Limb (tissue), 2 donors: Measurements from ENCODE around the gene ELOVL5.
"Not testable (repeated sequence)": the region's sequence is repeated elsewhere in the genome, so short reads cannot be mapped to it uniquely, and the experiment has no call there.

Source experiments
- DNase-seq, 2 donors: peaks; one replicate each; pipeline ENCODE4 v3.0.0-alpha.2; 2016; ENCODE audit errors: extremely low spot score in 2 of 2

The ELOVL5 gene

GRCh38 chr6:53359095-53359842, 10.5 kb upstream of the ELOVL5 start:
- DNase-seq: peak; percentile 95 to 97

DNA sequence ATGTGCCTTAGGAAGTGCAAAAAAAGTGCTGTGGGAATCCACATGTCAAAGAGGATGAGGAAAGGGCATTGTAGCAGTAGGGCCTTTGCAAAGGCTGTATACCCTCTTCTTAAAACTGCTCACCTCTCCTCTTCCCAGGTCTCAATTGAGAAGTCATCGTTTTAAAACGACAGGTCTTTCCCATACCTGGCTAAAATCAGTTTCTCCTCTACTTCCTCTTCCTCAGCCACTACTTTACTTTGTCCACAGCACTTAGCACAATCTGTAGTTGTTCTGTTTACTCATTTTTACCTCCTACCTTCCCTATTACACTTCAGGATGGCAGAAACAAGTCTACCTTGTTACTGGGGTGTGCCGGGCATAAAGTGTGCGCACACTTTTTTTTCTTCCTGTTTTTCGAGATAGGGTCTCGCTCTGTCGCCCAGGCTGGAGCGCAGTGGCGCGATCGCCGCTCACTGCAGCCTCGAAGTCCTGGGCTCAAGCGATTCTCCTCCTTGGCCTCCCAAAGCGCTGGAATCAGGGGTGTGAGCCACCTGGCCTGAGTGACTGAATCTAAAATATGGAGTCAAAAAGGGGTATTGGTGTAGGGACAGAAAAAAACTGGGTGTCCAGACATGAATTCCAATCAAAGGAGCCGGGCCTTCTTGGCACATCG, 9.8 kb upstream of the ELOVL5 start:
- no peak for DNase-seq

DNA sequence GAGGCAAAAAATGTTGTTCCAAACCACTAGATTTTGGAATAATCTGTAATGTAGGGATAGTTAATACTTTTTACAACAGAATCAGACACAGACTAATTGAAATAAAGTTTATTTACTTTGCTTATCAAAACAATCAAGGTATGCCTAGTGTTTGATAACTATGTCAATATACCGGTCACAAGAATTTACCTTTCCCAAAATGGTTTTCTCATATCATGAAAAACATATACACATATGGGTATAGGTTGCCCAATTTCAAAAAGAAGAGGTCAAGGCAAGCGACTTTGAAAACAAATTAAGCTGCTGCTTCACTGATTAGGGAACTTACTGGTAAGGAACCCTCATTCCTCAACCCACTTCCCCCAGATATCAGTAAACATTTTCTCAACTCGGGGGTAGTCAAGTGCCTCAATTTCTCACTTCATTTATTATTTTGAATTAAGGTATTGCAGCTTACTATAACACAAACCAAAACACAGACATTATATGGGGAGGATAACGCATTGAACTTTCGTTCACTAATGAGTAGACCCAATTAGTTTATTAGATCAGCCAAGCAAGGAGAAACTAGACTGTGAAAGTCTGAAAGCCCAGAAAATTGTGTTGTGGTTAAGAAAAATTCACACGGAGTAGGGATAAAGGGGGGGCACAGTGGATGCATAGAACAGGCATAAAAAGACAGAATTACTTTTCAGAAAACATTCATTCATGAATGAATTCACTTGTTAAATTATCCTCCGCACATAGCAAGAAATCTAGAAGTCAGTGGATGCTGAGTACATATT, 9.0 kb upstream of the ELOVL5 start:
- no peak for DNase-seq

- DNase-seq: no peak
These were observed 4.9 kb upstream of the ELOVL5 start for GRCh38 chr6:53353624-53354023.

- no peak for DNase-seq
These were observed 3.6 kb upstream of the ELOVL5 start for GRCh38 chr6:53352360-53352759.

DNA sequence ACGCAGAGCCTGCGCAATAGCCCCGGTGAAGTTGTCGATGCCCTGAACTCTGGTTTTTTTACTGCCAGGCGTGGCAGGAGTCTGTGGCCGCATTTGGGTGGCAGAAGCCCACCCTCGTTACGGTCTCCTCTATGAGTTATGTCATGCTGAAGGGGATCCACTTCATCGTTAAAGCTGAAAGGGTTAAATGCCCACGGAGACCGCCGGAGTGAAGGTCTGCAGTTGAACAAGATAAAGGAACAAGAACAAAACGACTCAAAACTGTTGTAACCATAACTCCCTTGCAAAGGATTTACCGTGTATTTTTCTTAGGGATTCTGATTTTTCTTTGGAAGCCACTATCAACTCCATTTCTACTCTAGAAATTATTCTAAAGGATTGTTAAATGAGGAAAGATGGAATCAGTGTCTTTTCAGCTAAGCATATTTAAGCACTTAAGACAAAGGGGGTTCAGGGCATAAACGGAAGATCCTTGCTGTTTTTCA, 501 bp upstream of the ELOVL5 start:
- DNase-seq: no peak

DNA sequence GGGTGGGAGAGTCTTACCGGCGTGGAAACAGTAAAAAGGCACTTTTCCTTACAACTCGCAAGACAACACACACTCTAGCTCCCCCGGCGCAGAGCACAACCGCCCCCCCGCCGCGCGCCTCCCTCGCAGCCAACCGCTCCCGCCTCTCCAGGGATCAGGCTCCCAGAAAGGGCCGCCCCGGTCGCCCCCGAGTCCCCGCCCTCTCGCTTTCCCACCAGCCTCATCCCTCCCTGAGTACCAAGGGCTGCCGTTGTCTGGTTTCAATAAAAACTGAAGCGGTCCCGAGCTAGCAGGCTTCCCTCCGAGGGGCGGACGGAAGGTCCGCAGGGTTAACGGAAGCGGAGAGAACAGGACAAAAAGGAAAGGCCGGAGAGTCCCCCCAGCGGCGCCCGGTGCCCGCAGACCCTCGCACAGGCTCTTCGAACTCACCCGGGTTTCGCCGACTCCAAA, 804 bp downstream of the ELOVL5 start:
- peak; percentile 58 to 86 for DNase-seq

- DNase-seq: peak in 1 of 2 donors; percentile 8
These were observed 1.4 kb downstream of the ELOVL5 start for GRCh38 chr6:53347250-53347920.

DNA sequence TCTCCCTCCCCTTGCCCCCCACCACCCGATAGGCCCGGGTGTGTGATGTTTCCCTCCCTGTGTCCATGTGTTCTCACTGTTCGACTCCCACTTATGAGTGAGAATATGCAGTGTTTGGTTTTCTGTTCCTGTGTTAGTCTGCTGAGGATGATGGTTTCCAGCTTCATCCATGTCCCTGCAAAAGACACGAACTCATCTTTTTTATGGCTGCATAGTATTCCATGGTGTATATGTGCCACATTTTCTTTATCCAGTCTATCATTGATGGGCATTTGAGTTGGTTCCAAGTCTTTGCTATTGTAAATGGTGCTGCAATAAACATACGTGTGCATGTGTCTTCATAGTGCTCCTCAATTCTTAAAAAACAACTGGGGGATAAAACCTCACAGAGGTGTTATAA, 2.7 kb downstream of the ELOVL5 start:
- not testable (repeated sequence) for DNase-seq

DNA sequence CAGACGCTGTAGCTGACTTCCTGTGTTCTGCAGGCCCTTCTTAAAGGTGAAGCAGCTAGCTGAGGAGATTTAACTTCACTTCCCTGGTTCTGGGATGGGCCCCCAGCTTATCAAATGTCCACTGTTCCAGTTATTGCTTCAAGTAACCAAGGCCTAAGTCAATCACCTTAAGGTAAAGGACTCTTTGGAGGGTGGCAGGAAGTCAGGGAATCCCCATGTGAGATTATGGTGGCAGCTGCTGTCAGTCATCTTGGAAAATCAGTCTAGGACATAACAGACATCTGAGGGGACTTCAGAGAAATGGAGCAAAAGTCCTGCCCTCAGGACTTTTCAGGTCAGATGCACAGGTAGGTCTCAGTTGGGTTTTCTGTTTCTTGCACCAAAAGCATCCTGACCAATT, 3.8 kb downstream of the ELOVL5 start:
- DNase-seq: no peak

GRCh38 chr6:53343092-53343491, 5.7 kb downstream of the ELOVL5 start:
- no peak for DNase-seq

- DNase-seq: no peak
These were observed 6.5 kb downstream of the ELOVL5 start for GRCh38 chr6:53342217-53342616.

DNA sequence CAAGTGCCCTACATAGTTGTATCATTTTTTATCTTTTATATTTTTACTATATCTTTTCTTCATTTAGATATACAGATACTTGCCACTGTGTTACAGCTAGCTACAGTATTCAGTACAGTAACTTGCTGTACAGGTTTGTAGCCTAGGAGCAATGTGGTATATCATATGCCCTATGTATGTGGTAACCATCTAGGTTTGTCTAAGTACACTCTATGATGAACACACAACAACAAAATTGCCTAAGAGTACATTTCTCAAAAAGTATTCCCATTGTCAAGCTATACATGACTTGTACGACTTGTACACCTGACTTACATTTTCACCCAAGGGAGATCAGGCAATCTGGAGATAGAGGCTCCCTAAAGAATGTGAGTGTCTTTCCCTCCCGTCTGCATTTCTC, 8.2 kb downstream of the ELOVL5 start:
- DNase-seq: no peak

- no peak for DNase-seq
These were observed 9.3 kb downstream of the ELOVL5 start for GRCh38 chr6:53339424-53339823.

GRCh38 chr6:53338304-53338703, 10.4 kb downstream of the ELOVL5 start:
- no peak for DNase-seq

- no peak for DNase-seq
These were observed 12.7 kb downstream of the ELOVL5 start for GRCh38 chr6:53336070-53336469.

DNA sequence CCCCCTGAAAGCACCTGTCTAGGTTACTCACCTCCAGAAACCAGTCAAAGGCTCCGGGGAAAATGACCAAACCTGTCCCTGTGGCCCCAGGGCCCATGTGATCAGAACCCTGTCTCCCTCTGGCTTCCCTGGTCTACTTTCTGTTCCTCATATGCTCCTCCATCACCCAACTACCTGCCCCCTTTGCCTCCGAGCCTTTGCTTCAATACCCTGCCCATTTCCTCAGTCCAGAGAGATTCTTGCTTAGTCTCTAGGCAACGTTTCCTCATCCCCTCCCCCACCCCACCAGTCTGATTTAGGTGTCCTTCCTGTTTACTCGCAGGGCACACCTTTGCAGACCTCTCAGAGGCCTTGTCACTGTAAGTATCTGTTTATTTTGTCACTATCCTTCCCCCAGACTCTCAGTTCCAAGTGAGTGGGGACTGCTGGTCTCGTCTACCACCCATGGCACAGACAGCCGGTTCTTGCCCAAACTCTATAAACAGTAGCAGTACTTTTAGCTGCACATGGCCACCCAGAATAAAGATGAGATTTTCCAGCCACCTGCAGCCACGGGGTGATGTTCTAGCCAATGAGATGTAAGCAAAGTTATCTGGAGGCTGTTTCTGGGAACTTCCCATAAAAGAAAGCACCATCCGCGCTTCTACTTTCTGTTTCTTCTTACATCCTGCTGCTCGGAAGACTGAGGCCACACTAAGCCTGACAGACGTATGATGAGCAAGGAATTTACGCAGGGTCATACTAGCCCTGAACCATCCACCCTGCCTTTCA, 13.3 kb downstream of the ELOVL5 start:
- no peak for DNase-seq

DNA sequence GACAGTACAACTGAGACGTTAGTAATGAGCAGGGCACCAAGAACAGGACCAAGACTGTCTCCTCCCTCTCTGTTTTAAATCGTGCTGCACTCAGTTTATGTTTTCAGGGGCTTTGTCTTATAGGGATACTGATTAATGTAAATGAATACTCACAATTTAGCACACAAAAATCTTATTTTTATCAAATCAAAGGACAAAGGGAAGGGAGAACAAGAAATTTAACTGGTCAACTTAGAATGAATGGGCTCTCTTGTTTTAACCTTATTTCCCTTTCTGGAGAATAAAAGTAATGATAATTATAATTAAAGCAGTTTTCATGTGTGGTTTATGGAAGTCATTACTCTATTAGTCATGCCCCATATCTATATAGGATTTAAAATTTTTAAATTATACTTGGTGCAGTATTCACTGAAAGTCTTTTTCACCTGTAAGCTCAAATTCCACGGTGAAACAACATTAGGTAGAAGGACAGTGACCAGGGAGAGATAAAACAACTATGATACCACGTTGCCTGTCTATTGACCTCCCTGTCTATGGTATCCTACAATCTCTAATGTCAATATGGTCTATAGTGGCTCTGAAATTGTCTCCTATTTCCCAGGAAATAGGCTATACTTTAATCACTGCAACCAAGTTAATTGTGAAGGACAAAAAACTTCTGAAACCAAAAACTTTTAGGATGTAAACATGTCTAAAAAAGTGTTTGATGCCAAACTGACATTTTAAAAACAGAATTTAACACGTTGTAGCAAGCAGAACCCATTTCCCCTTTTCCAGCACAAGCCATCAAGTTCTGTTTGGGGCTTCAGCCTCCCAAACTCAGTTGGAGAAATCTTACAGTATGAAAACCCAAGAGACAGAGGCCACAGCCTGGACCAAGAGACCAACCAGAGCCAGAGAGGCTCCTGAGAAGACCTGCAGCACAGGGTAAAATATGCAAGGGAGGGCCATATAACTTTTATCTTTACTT, 15.0 kb downstream of the ELOVL5 start:
- DNase-seq: no peak

DNA sequence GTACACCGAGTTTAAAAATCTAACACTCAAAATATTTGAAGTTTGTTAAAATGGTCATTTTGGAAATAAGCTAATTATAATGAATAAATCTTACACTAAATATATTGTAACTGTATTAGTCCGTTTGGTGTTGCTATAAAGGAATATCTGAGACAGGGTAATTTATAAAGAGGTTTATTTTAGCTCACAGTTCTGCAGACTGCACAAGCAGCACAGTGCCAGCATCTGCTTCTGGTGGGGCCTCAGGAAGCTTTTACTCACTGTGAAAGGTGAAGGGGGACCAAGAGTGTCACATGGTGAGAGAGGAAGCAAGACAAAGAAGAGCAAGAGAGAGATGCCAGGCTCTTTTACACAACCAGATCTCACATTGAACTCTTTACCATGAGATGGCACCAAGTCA, 17.1 kb downstream of the ELOVL5 start:
- DNase-seq: no peak

- no peak for DNase-seq
These were observed 18.6 kb downstream of the ELOVL5 start for GRCh38 chr6:53330137-53330536.
